HG02885 (cell line): ENCODE measurements around the gene ST7L.
"Not testable (repeated sequence)": the region's sequence is repeated elsewhere in the genome, so short reads cannot be mapped to it uniquely, and the experiment has no call there.

ENCODE experiments used
- ATAC-seq: cut with Tn5 transposase; IDR thresholded peaks from one replicate; pipeline ENCODE4 v1.9.1; 2021; ENCODE audit warnings: mild to moderate bottlenecking; ENCODE audit not compliant: unreplicated experiment, poor library complexity

The ST7L gene

GRCh38 chr1:112504001-112504660 lies 114.8 kb downstream of the ST7L start:
- no peak for ATAC-seq

DNA sequence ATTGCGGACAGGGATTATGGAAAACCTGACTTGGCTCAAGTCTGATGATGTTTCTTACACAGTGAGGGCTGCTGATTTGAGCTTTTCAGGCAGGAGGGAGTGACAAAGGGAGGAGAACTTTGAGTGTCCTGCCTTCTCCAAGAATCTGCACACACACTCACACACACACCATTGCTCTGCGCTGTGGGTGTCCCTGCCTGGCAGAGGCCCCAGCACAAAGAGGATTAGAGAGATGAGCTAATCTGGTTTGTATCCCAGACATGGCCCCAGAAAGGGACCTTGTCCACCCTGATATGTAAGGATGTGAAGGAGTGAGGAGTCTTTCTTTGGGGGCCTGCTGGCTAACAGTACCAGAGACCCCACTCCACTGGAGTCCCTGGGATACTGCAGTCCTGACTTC lies 116.1 kb downstream of the ST7L start:
- ATAC-seq = no peak

GRCh38 chr1:112501810-112502641 lies 116.9 kb downstream of the ST7L start:
- no peak for ATAC-seq

DNA sequence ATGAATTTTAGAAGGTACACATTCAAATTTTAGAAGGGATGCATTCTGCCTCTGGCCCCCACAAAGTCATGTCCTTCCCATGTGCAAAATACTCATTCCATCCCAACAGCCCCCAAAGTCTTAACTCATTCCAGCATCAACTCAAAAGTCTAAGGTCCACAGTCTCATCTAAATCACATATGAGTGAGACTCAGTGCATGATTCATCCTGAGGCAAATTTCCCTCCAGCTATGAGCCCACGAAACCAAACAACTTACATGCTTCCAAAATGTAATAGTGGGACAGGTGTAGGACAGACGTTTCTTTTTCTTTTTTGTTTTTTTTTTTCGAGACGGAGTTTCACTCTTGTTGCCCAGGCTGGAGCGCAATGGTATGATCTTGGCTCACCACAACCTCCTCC lies 122.7 kb downstream of the ST7L start:
- no peak for ATAC-seq

GRCh38 chr1:112493351-112493750 lies 125.6 kb downstream of the ST7L start:
- ATAC-seq = no peak

- no peak for ATAC-seq
These were observed 126.9 kb downstream of the ST7L start for GRCh38 chr1:112492076-112492475.

- ATAC-seq = no peak
These were observed 130.8 kb downstream of the ST7L start for GRCh38 chr1:112488141-112488540.

GRCh38 chr1:112487686-112488085 lies 131.3 kb downstream of the ST7L start:
- not testable (repeated sequence) for ATAC-seq

DNA sequence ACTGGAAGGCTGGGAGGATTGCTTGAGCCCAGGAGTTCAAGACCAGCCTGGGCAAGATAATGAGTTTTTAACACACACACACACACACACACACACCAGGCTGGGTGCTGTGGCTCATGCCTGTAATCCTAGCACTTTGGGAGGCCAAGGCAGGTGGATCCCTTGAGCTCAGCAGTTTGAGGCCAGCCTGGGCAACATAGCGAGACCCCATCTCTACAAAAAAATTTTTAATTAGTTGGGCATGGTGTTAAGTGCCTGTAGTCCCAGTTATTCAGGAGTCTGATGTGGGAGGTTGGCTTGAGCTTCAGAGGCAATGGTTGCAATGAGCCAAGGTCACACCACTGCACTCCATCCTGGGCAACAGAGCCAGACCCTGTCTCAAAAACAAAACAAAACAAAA lies 132.9 kb downstream of the ST7L start:
- not testable (repeated sequence) for ATAC-seq

DNA sequence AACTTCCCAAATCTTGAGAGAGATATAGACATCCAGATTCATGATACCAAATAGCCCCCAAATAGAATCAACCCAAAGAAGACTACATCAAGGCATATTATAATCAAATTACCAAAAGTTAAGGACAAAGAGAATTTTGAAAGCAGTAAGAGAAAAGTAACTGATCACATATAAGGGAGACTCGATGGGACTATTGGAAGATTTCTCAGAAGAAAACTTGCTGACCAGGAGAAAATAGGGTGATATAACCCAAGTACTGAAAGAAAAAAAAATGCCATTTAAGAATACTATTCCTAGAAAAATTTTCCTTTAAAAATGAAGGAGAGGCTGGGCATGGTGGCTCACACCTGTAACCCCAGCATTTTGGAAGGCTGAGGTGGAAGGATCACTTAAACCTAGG lies 140.6 kb downstream of the ST7L start:
- ATAC-seq = no peak

- ATAC-seq = no peak
These were observed 141.4 kb downstream of the ST7L start for GRCh38 chr1:112477550-112477949.
